ENCODE results near the gene OR10H3. TPM values are rescaled to one million over a fixed set of nuclear protein-coding genes. Genes with fewer than 3 reads are reported as not detected.

The OR10H3 gene
- polyA plus RNA-seq, 1 donor (not counting 4 experiments of a cell fraction or from before 2014, with no cell fraction given) = not detected

DNA sequence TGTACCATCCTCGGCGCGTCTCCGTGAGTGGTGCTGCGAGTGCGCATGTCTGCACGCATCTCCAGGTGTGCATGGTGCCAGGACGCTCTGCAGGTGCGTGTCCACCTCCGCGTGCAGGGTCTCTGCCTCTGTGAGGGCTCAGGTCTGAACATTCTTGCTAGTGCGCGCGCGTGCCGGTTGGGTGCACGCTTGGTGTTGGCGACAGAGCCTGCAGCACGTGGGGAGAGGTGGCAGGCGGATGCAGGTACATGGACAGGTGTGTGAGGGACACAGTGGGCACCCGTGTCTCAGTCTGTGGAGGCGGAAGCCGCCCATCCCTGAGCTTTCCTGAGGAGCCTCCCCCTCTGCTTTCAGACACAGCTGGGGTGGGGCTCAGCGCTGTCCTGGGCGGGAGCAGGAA, 14.8 kb upstream of the OR10H3 start:
- DNase-seq (ENCODE audit: low read depth, low spot score) (no peak), FAIRE-seq (no peak)
- H3K27ac ChIP-seq (ENCODE audit: control insufficient read depth, insufficient read depth, low read length) = no peak overlapping the region
- H3K9me3 ChIP-seq (ENCODE audit: control insufficient read depth, low read depth, low read length) = no peaks in the 10 kb centered on the region
- no peaks in the 10 kb centered on the region for H3K36me3 ChIP-seq (ENCODE audit: control insufficient read depth in 2 of 2, extremely low read depth in 1 of 2, insufficient read depth in 2 of 2, low read length in 2 of 2)
- H3K4me2 ChIP-seq (ENCODE audit: control insufficient read depth, extremely low read depth, insufficient read depth, low read depth, low read length) = no peak overlapping the region
- H3K4me3 ChIP-seq (ENCODE audit: control insufficient read depth in 2 of 3, extremely low read depth in 1 of 3, insufficient read depth in 2 of 3, low read depth in 1 of 3, low read length in 3 of 3) = no peak overlapping the region
- peaks cover 10% of the 10 kb centered on the region for H3K27me3 ChIP-seq (ENCODE audit: control insufficient read depth, extremely low read depth, insufficient read depth, low read length)
- no peak overlapping the region for H2AFZ ChIP-seq (ENCODE audit: control insufficient read depth, low read length)
- H3K9ac ChIP-seq (ENCODE audit: control insufficient read depth, extremely low read depth, insufficient read depth, low read length) = no peak overlapping the region
- H3K9me1 ChIP-seq (ENCODE audit: control insufficient read depth, extremely low read depth, insufficient read depth, low read length) = no peaks in the 10 kb centered on the region
- no peak for TF ChIP-seq CTCF (optimal IDR thresholded peaks at IDR 0.05 in 1 of 3, IDR thresholded peaks at IDR 0.05 in 1 of 3, conservative IDR thresholded peaks at IDR 0.05 in 1 of 3; ENCODE audit: extremely low read depth in 1 of 3, insufficient read depth in 2 of 3, low read length in 3 of 3)
- TF ChIP-seq EZH2 (IDR thresholded peaks at IDR 0.05; ENCODE audit: low read length) = no peak
- H4K20me1 ChIP-seq (ENCODE audit: control insufficient read depth, extremely low read depth, insufficient read depth, low read length) = no peaks in the 10 kb centered on the region
- H3K79me2 ChIP-seq (ENCODE audit: control insufficient read depth, insufficient read depth, low read length) = no peaks in the 10 kb centered on the region
- no peaks in the 10 kb centered on the region for H3K4me1 ChIP-seq (ENCODE audit: control insufficient read depth, extremely low read depth, insufficient read depth, low read length)
- dilution Hi-C loops (cut with MboI; ENCODE audit: extremely low pct_ligation_motif_present, low sequenced_read_pairs) = no loop called here

DNA sequence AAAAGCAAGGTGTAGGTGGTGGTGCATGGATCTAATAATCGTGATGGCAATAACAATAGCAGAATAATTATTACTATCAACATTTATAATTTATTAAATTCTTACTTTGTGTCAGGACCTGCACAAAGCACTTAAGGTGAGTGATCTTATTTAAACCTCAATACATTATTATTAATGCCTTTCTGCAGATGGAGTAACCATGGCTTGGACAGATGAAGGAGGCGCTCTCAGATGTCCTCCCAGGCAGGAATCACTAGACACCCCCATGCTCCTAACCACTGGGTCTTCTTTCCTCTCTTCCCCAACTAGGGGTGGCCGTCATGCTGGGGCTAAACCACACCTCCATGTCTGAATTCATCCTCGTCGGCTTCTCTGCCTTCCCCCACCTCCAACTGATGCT, 10.1 kb upstream of the OR10H3 start, which contains the start of gene OR10H2:
OR10H2 (plus strand) TSS at position 301 of the 400 bp plus-strand sequence; CDS start at position 321, 20 bp downstream.
- no peaks in the 10 kb centered on the region for H3K4me1 ChIP-seq (ENCODE audit: control insufficient read depth, extremely low read depth, insufficient read depth, low read length)
- H2AFZ ChIP-seq (ENCODE audit: control insufficient read depth, low read length) = no peak within 1 kb of the TSS
- DNase-seq (ENCODE audit: low read depth, low spot score) = no peak
- TF ChIP-seq EZH2 (IDR thresholded peaks at IDR 0.05; ENCODE audit: low read length) (no peak), CTCF (optimal IDR thresholded peaks at IDR 0.05 in 1 of 3, IDR thresholded peaks at IDR 0.05 in 1 of 3, conservative IDR thresholded peaks at IDR 0.05 in 1 of 3; ENCODE audit: extremely low read depth in 1 of 3, insufficient read depth in 2 of 3, low read length in 3 of 3) (no peak)
- no peaks in the 10 kb centered on the region for H4K20me1 ChIP-seq (ENCODE audit: control insufficient read depth, extremely low read depth, insufficient read depth, low read length)
- FAIRE-seq = no peak
- H3K27me3 ChIP-seq (ENCODE audit: control insufficient read depth, extremely low read depth, insufficient read depth, low read length) = peaks cover 9% of the 10 kb centered on the region
- no peak within 1 kb of the TSS for H3K9ac ChIP-seq (ENCODE audit: control insufficient read depth, extremely low read depth, insufficient read depth, low read length)
- H3K4me3 ChIP-seq (ENCODE audit: control insufficient read depth in 2 of 3, extremely low read depth in 1 of 3, insufficient read depth in 2 of 3, low read depth in 1 of 3, low read length in 3 of 3) = no peak within 1 kb of the TSS
- dilution Hi-C loops (cut with MboI; ENCODE audit: extremely low pct_ligation_motif_present, low sequenced_read_pairs) = no loop called here
- H3K36me3 ChIP-seq (ENCODE audit: control insufficient read depth in 2 of 2, extremely low read depth in 1 of 2, insufficient read depth in 2 of 2, low read length in 2 of 2) = no peaks in the 10 kb centered on the region
- no peak within 1 kb of the TSS for H3K27ac ChIP-seq (ENCODE audit: control insufficient read depth, insufficient read depth, low read length)
- H3K9me1 ChIP-seq (ENCODE audit: control insufficient read depth, extremely low read depth, insufficient read depth, low read length) = no peaks in the 10 kb centered on the region
- no peaks in the 10 kb centered on the region for H3K9me3 ChIP-seq (ENCODE audit: control insufficient read depth, low read depth, low read length)
- H3K79me2 ChIP-seq (ENCODE audit: control insufficient read depth, insufficient read depth, low read length) = no peaks in the 10 kb centered on the region
- no peak within 1 kb of the TSS for H3K4me2 ChIP-seq (ENCODE audit: control insufficient read depth, extremely low read depth, insufficient read depth, low read depth, low read length)

Measured in keratinocyte (primary cell).